ENCODE measurements around the gene ASGR1.
"Not testable (repeated sequence)": the region's sequence is repeated elsewhere in the genome, so short reads cannot be mapped to it uniquely, and the experiment has no call there.

ASGR1 gene

DNA sequence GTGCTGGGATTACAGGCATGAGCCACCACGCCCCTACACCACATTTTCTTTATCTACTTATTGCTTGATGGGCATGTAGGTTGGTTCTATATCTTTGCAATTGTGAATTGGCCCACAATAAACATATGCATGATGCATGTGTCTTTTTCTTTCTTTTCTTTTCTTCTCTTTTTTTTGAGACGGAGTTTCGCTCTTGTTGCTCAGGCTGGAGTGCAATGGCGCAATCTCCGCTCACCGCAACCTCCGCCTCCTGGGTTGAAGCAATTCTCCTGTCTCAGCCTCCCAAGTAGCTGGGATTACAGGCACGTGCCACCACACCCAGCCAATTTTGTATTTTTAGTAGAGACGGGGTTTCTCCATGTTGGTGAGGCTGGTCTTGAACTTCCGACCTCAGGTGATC, 20.7 kb downstream of the ASGR1 start:
- not testable (repeated sequence) for DNase-seq

- DNase-seq: no peak
Observed at GRCh38 chr17:7156342-7156940, 22.7 kb downstream of the ASGR1 start.

GRCh38 chr17:7147772-7148171, 31.4 kb downstream of the ASGR1 start:
- no peak for DNase-seq

GRCh38 chr17:7146115-7146514, 33.1 kb downstream of the ASGR1 start:
- DNase-seq: no peak

DNA sequence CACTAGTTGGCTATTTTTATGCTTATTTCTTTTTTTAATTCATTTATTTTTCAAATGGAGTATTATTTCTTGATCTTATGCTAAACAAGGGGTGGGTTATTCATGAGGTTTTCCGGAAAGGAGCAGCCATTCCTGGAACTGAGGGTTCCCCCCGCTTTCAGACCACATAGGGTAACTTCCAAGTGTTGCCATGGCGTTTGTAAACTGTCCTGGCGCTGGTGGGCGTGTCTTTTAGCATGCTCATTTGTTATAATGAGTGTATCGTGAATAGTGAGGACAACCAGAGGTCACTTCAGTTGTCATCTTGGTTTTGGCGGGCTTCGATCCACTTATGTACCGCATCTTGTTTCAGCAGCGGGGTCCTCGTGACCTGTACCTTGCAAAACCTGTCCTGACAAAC, 35.0 kb downstream of the ASGR1 start:
- no peak for DNase-seq

GRCh38 chr17:7141824-7142223, 37.3 kb downstream of the ASGR1 start:
- DNase-seq: no peak

DNA sequence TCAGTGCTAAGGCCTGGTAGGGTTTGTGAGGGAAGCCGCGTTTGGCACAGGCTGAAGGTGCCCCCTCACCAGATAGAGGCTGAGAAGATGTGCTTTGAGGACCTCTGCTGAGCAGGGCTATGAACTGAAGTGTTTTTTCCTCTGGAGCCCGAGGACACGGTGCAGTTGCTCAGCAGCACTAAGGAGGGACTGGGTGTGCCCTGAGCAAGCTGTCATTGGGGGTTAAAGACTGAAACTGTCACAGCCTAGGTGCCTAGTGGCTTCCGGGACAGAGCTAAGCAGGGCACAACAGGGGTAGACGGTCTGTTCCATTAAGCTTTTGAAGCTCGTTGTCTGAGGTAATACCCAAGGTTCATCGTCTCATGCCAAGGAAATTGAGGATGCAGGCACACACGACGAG, 39.8 kb downstream of the ASGR1 start:
- DNase-seq: no peak

DNA sequence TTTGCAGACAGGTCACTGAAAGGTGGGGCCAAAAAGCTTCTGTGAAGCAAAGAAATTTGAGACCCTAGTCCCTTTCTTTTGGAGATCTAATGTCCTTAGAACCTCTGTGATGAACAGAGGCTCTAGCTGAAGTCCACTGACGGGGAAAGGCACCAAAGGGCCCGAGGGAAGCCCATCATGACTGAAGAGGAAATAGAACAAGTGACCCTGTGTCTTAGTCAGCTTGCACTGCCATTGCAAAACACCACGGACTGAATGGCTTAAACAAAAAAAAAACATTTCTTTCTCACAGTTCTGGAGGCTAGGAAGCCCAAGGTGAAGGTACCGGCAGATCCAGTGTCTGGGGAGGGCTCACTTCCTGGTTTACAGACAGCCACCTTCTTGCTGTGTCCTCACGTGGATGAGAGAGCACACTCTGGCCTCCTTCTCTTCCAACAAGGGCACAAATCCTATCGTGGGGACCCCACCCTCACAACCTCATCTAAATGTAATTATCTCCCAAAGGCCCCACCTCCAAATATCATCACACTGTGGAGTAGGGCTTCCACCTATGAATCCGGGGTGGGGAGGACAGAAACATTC, 40.3 kb downstream of the ASGR1 start:
- DNase-seq: no peak

DNA sequence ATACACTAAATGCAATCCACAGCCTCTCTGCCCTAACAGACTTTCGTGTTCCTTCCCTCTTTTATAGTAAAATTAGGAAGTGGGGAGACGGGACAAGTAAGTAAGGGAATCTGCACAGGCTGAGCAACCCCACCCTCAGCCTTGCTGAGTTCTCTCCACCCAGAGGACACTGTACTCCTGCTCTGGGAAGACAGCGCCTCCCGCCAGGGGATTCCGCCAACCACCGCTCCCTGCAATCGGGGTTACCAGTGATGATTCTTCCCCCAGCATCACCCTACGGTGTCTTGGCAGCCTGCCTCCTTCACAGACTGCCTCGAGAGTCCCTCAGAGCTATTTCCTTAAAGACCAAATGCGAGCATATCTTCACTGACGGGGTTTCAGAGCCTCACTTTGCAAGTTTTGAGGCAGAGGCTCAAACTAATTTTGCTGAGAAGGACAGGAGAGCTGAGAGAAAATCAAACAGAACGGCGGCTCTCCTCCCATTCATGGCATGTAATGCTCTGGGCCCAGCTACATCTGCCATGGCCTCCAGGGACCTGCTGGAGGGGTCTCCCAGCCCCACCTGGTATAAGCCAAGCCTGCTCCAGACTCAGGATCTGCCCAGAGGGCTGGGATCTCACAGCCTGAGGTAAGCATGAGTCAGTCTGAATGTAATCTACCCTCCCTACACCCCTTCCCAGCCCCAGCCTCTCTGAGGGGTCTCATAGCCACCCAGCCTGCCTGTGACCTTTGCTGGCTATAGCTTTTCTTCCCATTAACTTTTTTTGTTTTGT, 41.8 kb downstream of the ASGR1 start:
- no peak for DNase-seq

DNA sequence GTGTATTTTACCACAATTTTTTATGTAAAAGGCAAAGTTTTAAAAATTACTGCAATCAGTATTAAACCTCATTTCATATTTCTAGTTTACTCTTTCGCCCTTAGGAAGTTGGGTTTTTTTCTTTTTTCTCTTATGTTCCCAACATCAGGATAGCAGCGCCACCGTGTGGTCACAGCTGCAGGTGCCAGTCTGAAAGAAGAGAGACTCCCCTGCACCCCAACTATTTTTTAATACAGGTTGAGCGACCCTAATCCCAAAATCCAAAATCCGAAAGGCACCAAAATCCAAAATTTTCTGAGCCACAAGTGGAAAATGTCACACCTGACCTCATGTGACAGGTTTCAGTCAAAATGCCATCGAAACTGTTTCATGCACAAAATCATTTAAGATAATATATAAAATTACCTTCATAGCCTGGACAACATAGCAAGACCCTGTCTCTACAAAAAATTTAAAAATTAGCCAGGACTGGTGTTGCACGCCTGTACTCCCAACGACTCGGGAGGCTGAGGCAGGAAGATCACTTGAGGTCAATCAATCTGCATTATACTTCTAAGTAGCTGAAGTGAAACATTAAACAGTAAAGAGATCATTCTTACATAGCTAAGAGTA, 42.8 kb downstream of the ASGR1 start:
- DNase-seq: peak; percentile 53

DNA sequence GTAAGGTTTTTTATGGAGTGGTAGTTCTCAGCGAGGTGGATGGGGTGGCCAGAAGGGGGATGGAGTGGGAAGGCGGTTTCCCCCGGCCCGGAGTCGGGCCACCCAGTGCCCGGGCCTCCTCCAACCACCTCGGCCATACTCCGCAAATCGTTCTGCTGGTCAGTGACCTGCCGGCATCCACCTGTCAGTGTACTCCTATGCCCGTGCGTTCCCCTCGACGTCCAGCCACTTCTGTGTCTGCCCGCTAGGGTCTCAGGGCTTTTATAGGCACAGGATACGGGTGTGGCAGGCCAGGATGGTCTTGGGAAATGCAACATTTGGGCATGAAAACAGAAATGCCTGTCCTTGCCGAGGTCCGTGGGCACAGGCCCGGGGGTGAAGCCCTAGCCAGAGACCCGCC, 45.3 kb downstream of the ASGR1 start:
- no peak for DNase-seq

DNA sequence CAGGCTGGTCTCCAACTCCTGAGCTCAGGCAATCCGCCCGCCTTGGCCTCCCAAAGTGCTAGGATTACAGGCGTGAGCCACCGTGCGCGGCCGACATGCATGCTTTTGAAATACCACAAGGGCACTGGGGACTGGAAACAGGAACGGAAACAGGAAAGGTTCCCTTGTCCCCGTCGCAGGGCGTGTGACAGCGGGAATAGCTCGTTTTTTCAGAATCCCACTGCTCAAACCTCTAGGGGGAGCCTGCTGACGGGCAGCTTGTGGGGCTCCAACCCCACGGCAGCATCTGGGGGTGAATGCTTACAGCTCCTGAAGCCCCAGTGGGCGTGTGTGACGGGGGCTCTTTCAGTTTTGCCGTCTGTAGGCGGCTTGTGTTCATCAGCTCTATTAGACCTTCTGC, 45.7 kb downstream of the ASGR1 start:
- peak; percentile 16 for DNase-seq

DNA sequence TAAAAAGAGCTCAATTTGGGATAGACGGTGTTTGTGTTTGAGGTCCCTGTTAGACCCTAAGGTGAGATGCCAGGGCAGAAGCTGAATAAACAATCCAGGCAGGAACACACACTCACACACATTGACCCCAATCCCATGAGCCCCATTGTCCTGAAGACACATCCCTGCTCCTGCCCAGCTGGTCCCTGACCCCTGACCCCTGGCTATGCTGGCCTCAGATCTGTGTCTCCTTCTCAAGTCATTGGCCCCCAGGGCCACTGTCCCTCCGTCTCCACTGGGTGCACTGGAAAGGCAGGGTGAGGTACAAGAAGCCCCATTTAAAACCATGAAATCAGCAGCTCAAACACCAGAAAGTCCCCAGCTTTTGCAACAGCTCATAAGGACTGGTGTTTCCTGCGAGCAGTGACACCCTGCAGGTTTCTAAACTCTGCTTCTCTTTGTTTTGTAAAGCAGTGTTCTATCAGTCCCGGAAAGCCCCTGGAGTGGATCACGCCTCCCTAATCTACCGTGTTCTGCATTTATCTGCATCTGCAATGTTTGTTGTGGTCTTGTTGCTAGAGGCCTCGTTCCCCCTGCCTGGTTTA, 46.6 kb downstream of the ASGR1 start:
- no peak for DNase-seq

DNA sequence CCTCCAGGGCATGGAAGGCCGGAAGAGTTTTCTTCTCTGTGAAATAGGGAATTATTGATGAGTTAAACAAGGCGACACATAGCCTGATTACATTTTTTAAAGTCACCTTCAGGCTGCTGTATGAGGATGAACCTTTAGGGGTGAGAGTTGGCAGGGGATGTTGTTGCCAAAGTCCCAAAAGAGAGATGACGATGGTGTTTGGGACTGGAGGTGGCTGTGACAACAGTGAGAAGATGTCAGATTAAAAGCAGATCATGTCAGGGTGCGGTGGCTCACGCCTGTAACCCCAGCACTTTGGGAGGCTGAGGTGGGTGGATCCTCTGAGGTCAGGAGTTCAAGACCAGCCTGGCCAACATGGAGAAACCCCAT, 47.8 kb downstream of the ASGR1 start:
- DNase-seq: no peak

DNA sequence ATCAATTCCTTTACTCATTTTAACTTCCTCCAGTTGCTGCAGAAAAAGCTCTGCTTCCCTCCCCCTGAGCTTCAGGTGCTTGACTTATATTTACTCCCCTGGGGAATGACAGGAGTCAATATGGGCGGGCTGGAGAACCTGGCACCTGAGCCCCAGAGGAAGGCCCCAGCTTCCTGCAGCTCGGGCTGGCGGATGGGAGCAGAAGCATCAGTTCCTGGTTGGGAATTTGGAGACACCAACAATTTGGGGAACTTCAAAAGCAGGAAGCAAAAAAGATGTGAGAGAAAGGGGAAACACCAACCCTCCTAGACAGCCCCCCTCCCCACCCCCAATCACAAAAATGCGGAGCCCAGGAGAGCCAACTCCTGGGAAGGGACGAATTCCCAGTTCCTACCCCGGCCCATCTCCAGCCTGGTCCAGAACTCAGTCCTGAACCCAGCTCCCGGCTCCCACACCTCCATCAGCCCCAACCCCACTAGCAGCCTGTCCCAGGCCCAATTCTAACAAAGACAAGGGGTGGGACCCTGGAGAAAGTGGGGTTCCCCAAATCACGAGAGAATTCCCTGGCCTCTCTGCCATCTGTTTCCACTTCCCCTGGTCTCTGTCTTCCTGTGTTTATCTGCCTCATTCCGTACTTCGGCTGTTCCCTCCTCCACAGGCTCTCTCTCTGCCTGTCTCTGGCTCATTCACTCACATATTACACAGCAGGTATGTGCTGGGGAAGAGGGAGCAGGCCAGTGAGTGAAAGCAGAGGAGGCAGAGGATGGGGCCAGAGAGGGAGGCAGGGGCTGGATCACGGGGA, 48.3 kb downstream of the ASGR1 start:
- DNase-seq: no peak

DNA sequence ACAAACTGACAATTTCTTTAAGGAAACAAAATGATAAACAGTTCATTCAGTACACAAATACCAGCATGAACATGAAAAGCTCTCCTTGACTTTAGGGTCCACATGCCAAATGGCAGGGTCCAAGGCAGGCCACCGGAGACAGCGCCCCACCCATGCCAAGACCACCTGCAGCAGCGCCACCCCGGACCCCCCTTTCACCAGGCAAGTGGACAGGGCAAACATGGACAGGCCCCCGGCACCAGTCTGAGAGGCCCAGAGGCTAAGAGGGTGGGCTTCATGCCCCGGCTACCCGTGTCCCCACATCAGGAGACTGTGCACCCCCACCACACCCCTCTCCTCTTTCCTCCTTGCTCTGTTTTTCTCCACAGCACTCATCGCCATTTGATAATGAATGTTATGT, 49.9 kb downstream of the ASGR1 start:
- DNase-seq: no peak

GRCh38 chr17:7128160-7128559, 51.0 kb downstream of the ASGR1 start:
- no peak for DNase-seq

DNA sequence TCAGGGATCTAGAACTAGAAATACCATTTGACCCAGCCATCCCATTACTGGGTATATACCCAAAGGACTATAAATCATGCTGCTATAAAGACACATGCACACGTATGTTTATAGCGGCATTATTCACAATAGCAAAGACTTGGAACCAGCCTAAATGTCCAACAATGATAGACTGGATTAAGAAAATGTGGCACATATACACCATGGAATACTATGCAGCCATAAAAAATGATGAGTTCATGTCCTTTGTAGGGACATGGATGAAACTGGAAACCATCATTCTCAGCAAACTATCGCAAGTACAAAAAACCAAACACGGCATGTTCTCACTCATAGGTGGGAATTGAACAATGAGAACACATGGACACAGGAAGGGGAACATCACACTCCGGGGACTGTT, 51.7 kb downstream of the ASGR1 start:
- DNase-seq: not testable (repeated sequence)

- not testable (repeated sequence) for DNase-seq
Observed at GRCh38 chr17:7126386-7126785, 52.8 kb downstream of the ASGR1 start.

DNA sequence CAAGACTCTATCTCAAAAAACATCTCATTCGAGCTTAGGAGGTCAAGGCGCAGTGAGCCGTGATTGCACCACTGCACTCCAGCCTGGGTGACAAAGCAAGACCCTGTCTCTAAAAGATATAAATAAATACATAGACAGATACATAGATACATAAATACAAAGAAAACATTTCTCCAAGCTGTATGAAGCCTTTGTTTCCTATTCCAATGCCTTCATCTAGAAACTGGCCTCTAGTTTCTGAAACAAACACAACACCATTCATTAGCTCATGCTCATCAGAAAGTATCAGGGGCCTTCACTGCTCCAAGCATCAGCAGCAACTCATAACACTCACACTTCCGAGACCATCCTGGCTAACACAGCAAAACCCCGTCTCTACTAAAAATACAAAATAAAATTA, 54.2 kb downstream of the ASGR1 start:
- no peak for DNase-seq

GRCh38 chr17:7123844-7124243, 55.3 kb downstream of the ASGR1 start:
- DNase-seq: no peak
